ENCODE data around the gene TMED4. TPM values are rescaled to one million over a fixed set of nuclear protein-coding genes. Genes with fewer than 3 reads are reported as not detected.

Gene TMED4
- total RNA-seq, 2 donors from 2014 or later, result 97.9 to 104 TPM

DNA sequence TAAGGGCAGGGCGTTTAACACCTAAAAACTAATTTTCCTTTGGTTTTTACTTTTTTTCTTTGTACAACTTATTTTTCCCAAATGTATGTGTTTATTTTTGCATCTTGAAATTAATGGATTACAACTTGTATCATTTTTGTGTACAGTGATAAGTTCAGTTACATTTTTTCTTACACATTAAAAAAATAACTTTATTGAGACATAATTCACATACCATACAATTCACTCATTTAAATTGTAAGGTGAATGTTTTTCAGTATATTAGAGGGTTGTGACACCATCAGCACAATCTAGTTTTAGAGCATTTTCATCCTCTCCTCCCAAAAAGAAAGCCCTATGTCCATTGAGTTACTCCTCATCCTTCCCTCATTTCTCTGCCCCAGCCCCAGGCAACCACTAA lies 36.0 kb upstream of the TMED4 start:
- Mint-ChIP-seq H3K27ac (peak overlapping the region; percentile 84 to 86), H3K4me3 (peak overlapping the region; percentile 49), H3K4me1 (ENCODE audit: low read depth in 2 of 2) (peaks cover 52 to 69% of the 10 kb centered on the region in 2 donors), H3K36me3 (no peaks in the 10 kb centered on the region), H3K9me3 (no peaks in the 10 kb centered on the region), H3K27me3 (no peaks in the 10 kb centered on the region)
- ATAC-seq, result no peak
- DNase-seq (ENCODE audit: low spot score), result no peak

DNA sequence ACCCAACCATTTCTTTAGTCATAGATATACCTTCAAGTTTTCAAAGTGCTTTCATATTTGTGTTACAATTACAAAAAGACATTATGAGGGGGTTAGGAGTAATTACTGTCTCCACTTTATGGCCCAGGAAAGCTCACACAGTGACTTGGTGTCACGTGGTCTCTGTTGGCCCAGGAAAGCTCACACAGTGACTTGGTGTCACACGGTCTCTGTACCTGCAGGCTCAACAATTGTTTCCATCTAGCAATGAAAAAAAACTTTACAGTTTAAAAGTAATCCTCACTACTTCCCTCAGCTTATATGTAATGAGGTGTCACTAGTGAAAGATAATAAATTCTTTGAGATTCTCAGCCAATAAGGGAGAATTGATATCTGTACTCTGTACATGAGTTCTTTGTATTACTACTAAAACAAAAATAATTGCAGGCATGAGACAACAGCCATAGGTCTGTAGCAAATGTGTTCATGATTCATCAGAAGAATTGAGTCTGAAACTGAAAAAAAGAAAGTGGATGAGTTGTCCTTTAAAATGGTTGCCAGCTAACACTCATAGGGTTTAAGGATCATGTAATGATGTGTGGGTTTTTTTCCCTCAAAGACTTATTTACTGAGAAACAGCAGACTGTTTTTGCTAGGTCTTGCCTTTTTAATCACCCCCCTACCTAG lies 35.3 kb upstream of the TMED4 start:
- peak; percentile 77 to 90 for ATAC-seq
- peak overlapping the region; percentile 84 to 86 for H3K27ac Mint-ChIP-seq
- no peaks in the 10 kb centered on the region for H3K27me3 Mint-ChIP-seq
- peaks cover 46 to 63% of the 10 kb centered on the region in 2 donors for H3K4me1 Mint-ChIP-seq (ENCODE audit: low read depth in 2 of 2)
- H3K36me3 Mint-ChIP-seq, result no peaks in the 10 kb centered on the region
- no peak for DNase-seq (ENCODE audit: low spot score)
- no peaks in the 10 kb centered on the region for H3K9me3 Mint-ChIP-seq
- peak overlapping the region; percentile 45 for H3K4me3 Mint-ChIP-seq

DNA sequence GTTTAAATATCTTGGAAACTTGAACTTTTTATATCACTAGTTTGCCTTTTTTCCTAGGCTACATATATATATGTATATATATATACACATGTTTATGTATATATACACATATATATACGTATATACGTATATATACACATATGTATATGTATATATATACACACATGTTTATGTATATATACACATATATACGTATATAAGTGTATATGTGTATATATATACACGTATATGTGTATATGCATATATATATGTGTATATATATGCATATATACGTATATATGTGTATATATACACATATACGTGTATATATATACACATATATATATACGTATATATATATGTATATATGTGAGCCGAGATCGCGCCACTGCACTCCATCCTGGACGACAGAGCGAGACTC lies 34.5 kb upstream of the TMED4 start:
- Mint-ChIP-seq H3K27me3 (no peaks in the 10 kb centered on the region), H3K27ac (peak overlapping the region; percentile 84 to 86), H3K36me3 (no peaks in the 10 kb centered on the region), H3K9me3 (no peaks in the 10 kb centered on the region), H3K4me1 (ENCODE audit: low read depth in 2 of 2) (peaks cover 48 to 61% of the 10 kb centered on the region in 2 donors), H3K4me3 (no peak overlapping the region)
- ATAC-seq, result no peak
- DNase-seq (ENCODE audit: low spot score), result no peak

DNA sequence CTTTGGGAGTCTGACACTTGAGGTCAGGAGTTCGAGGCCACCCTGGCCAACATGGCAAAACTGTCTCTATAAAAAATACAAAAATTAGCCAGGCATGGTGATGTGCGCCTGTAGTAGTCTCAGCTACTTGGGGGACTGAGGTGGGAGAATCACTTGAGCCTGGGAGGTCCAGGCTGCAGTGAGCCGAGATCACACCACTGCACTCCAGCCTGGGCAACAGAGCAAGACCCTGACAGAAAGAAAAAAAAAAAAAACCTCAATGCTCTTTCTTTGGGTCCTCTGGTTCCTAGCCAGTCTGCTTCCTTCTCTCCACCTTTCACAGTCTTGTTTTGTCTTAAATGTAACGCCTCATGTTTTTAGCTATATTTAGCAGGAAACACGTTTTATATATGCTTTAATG lies 33.8 kb upstream of the TMED4 start:
- ATAC-seq, result no peak
- H3K4me3 Mint-ChIP-seq, result no peak overlapping the region
- H3K27ac Mint-ChIP-seq, result peak overlapping the region; percentile 24 to 78

DNA sequence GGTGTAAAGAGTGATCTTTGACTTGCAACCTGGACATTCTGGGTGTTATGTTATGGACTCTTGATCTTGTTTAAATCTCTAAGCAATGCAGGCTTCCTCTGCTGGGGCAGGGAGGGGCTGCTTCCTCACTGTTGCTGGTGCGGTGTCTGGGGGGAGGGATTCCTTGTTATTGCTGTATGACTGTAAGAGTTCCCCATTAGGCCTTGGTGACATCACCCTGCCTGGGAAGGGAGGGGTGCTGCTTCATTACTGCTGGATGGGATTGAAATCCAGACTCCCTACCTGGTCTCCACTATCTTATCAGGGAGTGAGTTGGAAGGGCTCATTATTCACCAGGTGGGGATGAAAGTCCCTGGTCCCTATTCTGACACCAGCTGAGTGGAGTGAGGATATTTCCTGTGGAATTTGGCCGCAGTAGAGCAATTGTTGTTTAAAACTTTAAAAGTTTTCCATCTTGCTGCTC lies 33.1 kb upstream of the TMED4 start:
- no peaks in the 10 kb centered on the region for H3K27me3 Mint-ChIP-seq
- H3K36me3 Mint-ChIP-seq, result no peaks in the 10 kb centered on the region
- H3K4me1 Mint-ChIP-seq (ENCODE audit: low read depth in 2 of 2), result peaks cover 41 to 58% of the 10 kb centered on the region in 2 donors
- H3K4me3 Mint-ChIP-seq, result peak overlapping the region; percentile 59
- peak overlapping the region; percentile 24 to 78 for H3K27ac Mint-ChIP-seq
- ATAC-seq (no peak), DNase-seq (ENCODE audit: low spot score) (no peak)
- H3K9me3 Mint-ChIP-seq, result no peaks in the 10 kb centered on the region

More for the DNA sequence above, 33.8 kb upstream of the TMED4 start:
- Mint-ChIP-seq H3K36me3 (no peaks in the 10 kb centered on the region), H3K9me3 (no peaks in the 10 kb centered on the region), H3K4me1 (ENCODE audit: low read depth in 2 of 2) (peaks cover 41 to 55% of the 10 kb centered on the region in 2 donors), H3K27me3 (no peaks in the 10 kb centered on the region)
- DNase-seq (ENCODE audit: low spot score), result no peak

DNA sequence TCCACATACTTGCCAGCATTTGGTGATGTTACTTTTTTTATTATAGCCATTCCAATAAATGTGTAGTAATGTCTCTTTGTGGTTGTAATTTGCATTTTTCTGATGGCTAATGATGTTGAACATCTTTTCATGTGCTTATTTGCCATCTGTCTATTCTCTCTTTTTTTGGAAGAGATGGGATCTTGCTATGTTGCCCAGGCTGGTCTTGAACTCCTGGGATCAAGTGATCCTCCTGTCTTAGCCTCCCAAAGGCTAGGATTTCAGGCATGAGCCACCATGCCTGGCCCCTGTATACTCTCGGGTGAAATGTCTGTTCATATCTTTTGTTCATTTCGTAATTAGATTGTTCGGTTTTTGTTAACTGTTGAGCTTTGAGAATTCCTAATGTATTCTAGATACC lies 27.8 kb upstream of the TMED4 start:
- Mint-ChIP-seq H3K27me3 (no peaks in the 10 kb centered on the region), H3K36me3 (no peaks in the 10 kb centered on the region), H3K27ac (peak overlapping the region in 1 of 2 donors; percentile 20), H3K4me3 (no peak overlapping the region), H3K4me1 (ENCODE audit: low read depth in 2 of 2) (peaks cover 32 to 48% of the 10 kb centered on the region in 2 donors), H3K9me3 (no peaks in the 10 kb centered on the region)
- DNase-seq (ENCODE audit: low spot score) (no peak), ATAC-seq (no peak)

DNA sequence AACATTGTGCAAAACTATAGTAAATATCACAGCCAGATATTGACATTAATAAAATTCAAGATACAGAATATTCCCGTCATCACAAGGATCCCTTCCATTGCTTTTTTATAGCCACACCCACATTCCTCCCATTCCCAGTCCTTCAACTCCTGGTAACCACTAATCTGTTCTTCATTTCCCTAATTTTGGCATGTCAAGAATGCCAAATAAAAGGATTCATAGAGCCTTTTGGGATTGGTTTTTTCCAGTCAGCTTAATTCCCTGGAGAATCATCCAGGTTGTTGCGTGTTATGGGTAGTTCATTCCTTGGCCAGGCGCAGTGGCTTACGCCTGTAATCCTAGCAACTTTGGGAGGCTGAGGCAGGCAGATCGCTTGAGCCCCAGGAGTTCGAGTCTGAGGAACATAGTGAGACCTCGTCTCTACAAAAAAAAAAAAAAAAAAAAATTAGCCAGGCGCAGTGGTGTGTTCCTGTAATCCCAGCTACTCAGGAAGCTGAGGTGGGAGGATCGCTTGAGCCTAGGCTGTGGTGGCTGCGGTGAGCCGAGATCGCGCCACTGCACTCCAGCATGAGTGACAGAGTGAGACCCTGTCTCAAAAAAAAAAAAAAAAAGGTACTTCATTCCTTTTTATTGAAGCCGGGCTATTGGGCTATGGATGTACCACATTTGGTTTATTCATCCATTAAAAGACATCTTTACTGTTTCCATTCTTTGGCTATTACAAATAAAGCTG lies 27.1 kb upstream of the TMED4 start:
- Mint-ChIP-seq H3K4me1 (ENCODE audit: low read depth in 2 of 2) (peaks cover 29 to 48% of the 10 kb centered on the region in 2 donors), H3K27me3 (peaks cover 0 to under 1% of the 10 kb centered on the region in 2 donors), H3K36me3 (no peaks in the 10 kb centered on the region), H3K4me3 (no peak overlapping the region), H3K27ac (no peak overlapping the region), H3K9me3 (no peaks in the 10 kb centered on the region)
- DNase-seq (ENCODE audit: low spot score), result no peak
- ATAC-seq, result no peak

DNA sequence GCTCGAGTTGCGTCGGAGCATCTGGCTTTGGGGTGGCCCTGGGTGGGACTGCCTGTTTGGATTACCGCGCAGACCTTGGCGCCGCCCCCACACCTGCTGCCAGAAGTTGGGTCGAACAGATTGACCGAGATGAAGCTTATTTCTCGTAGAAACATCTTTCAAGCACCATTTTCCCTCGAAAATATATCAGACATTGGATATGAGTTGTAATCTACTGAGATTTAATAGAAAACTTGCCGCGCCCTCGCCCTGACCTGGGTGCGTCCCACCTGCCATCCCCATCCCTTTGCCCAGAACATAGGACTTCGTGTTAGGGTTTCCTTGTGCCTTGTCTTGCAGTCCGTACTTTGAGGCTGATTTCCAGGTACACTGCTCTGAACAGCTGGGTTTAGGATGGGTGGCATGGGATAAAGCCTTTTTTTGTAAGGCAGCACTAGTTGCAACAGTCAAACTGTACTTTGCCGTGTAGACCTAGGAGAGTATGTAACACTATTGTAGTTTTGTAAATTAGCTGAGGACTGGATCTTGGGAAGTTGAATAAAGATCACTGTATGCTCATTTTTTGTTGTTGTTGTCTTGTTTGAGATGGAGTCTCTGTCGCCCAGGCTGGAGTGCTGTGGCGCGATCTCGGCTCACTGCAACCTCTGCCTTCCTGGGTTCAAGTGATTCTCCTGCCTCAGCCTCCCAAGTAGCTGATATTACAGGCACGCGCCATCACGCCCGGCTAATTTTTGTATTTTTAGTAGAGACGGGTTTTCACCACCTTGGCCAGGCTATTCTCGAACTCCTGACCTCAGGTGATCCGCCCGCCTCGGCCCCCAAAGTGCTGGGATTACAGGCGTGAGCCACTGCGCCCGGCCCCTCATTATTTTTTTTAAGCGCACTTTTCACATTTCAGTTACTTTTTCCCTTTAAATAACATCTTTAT lies 25.4 kb upstream of the TMED4 start:
- Mint-ChIP-seq H3K36me3 (no peaks in the 10 kb centered on the region), H3K9me3 (no peaks in the 10 kb centered on the region), H3K27ac (peak overlapping the region; percentile 89 to 92), H3K4me1 (ENCODE audit: low read depth in 2 of 2) (peaks cover 29 to 49% of the 10 kb centered on the region in 2 donors), H3K27me3 (peaks cover 0 to 2% of the 10 kb centered on the region in 2 donors), H3K4me3 (peak overlapping the region; percentile 88)
- ATAC-seq (no peak), DNase-seq (ENCODE audit: low spot score) (no peak)

DNA sequence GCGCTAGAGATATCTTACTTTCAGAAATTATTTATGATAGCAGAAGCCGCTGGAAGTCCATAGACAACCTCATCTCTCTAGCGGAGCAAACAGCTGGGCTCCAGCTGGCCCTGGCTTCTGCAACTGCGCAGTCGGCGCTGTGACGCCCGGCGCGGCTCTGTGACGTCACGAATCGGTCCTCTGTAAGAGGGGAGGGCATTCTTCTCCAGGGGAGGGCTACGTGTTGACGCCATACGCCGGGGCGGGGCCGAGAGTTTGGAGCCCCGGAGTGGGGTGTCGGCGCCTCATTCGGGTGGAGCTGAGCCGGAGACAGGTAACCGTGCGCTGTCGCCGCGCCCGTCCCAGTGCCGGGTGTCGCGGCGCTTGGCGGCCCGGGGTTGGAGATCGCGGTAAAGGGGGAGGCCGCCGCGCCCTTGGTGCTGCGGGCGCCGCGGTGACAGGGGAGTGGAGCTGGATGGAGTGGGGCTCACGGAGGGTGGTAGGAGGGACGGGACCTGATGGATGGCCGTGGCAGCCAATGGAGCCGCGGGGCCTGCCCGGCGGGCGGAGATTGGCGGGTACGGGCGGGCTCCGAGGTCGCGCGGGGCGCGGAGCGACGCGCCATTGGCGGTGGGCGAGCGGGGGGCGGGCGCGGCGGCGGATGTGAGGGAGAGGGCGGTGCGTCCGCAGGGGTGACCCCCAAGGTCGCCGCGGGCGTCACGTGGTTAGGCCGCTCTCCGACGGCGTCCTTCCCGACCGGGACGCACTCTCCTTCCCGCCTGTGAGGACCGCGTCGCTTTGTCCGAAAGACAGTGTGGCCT lies 24.5 kb upstream of the TMED4 start, which contains the start of gene OGDH:
Gene OGDH (plus strand): TSS at position 287 of the 800 bp plus-strand sequence. CDS start 17,717 bp downstream, outside the sequence.
- Mint-ChIP-seq H3K36me3 (no peaks in the 10 kb centered on the region), H3K27ac (peak within 1 kb of the TSS; percentile 89 to 92), H3K9me3 (no peaks in the 10 kb centered on the region), H3K4me3 (peak within 1 kb of the TSS; percentile 88), H3K27me3 (peaks cover 0 to 2% of the 10 kb centered on the region in 2 donors), H3K4me1 (ENCODE audit: low read depth in 2 of 2) (peaks cover 24 to 43% of the 10 kb centered on the region in 2 donors)
- ATAC-seq (peak; percentile 98), DNase-seq (ENCODE audit: low spot score) (peak; percentile 99)

DNA sequence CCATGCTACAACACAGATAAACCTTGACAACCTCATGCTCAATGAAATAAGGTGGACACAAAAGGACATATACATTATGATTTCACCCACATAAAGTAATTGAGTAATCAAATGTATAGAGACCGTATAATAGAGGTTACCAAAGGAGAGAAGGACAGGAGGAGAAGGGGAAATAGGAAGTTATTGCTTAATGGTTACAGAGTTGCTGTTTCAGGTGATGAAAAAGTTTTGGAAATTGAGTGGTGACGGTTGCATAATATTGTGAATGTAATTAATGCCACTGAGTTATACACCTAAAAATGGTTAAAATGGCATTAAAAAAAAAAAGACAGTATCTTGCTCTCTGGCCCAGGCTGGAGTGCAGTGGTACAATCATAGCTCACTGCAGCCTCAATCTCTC lies 22.9 kb upstream of the TMED4 start:
- no peak for DNase-seq (ENCODE audit: low spot score)
- peak overlapping the region; percentile 28 to 48 for H3K27ac Mint-ChIP-seq
- H3K9me3 Mint-ChIP-seq, result no peaks in the 10 kb centered on the region
- H3K36me3 Mint-ChIP-seq, result no peaks in the 10 kb centered on the region
- ATAC-seq, result no peak
- peak overlapping the region; percentile 57 for H3K4me3 Mint-ChIP-seq
- H3K4me1 Mint-ChIP-seq (ENCODE audit: low read depth in 2 of 2), result peaks cover 22 to 37% of the 10 kb centered on the region in 2 donors
- H3K27me3 Mint-ChIP-seq, result peaks cover 0 to 2% of the 10 kb centered on the region in 2 donors

DNA sequence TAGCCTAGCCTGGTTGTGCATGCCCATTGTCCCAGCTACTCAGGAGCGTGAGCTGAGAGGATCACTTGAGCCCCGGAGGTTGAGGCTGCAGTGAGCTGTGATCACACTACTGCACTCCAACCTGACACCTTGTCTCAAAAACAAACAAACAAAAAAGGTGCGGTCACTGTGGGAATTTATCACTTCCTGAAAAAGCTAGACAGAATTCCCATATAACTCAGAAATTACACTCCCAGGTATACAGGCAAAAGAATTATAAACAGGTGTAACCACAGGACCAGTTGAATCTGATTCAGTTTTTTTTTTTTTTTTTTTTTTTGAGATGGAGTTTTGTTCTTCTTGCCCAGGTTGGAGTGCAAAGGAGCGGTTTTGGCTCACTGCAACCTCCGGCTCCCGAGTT lies 21.2 kb upstream of the TMED4 start:
- DNase-seq (ENCODE audit: low spot score), result no peak
- Mint-ChIP-seq H3K4me1 (ENCODE audit: low read depth in 2 of 2) (peaks cover 13 to 34% of the 10 kb centered on the region in 2 donors), H3K4me3 (no peak overlapping the region), H3K27me3 (peaks cover 0 to 2% of the 10 kb centered on the region in 2 donors), H3K27ac (no peak overlapping the region), H3K9me3 (no peaks in the 10 kb centered on the region), H3K36me3 (no peaks in the 10 kb centered on the region)
- ATAC-seq, result no peak

DNA sequence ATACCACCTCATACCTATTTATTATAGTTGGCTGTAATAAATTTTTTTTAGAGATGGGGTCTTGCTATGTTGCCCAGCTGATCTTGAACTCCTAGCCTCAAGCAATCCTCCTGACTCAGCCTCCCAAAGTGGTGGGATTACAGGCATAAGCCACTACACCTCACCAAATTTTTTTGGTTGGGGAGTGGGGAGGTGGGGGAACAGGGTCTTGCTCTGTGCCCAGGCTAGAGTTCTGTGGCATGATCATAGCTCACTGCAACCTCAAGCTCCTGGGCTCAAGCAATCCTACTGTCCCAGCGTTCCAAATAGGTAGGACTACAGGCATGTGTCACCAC lies 20.5 kb upstream of the TMED4 start:
- DNase-seq (ENCODE audit: low spot score) (no peak), ATAC-seq (no peak)
- Mint-ChIP-seq H3K4me3 (no peak overlapping the region), H3K4me1 (ENCODE audit: low read depth in 2 of 2) (peaks cover 10 to 27% of the 10 kb centered on the region in 2 donors), H3K9me3 (no peaks in the 10 kb centered on the region), H3K27ac (no peak overlapping the region), H3K27me3 (peaks cover 0 to 2% of the 10 kb centered on the region in 2 donors), H3K36me3 (no peaks in the 10 kb centered on the region)

DNA sequence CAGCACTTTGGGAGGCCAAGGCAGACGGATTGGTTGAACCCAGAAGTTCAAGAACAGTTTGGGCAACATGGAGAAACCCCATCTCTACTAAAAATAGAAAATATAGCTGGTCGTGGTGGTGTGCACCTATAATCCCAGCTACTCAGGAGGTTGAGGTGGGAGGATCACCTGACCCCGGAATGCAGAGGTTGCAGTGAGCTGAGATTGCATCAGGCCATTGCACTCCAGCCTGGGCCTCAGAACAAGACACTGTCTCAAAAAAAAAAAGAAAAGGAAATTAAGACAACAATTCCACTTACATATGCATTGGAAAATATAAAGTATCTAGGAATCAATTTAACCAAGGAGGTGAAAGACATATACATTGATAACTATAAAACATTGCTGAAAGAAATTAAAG lies 17.2 kb upstream of the TMED4 start:
- peaks cover 0 to 2% of the 10 kb centered on the region in 2 donors for H3K27me3 Mint-ChIP-seq
- H3K4me3 Mint-ChIP-seq, result no peak overlapping the region
- no peaks in the 10 kb centered on the region for H3K9me3 Mint-ChIP-seq
- H3K36me3 Mint-ChIP-seq, result no peaks in the 10 kb centered on the region
- ATAC-seq, result no peak
- no peak for DNase-seq (ENCODE audit: low spot score)
- no peak overlapping the region for H3K27ac Mint-ChIP-seq
- peaks cover 0 to 3% of the 10 kb centered on the region in 2 donors for H3K4me1 Mint-ChIP-seq (ENCODE audit: low read depth in 2 of 2)

All from natural killer cell treated with Interleukin-12 subunit alpha and Interleukin-12 subunit beta and Interleukin-15 and Interleukin-18, amount 100 ng/mL, for 72 hours (primary cell).